GM23248 (cell line): ENCODE measurements around the gene PRKCB. TPM values are rescaled to one million over a fixed set of nuclear protein-coding genes. Genes with fewer than 3 reads are reported as not detected.
A peak's percentile ranks its signal among the peaks of the same experiment; 100 is the strongest.

ENCODE experiments used
- DNase-seq: peaks from one replicate; pipeline ENCODE4 v3.0.0-alpha.2; 2015
- H2AFZ ChIP-seq: fragments of 200-600 bp; sonication (generic); 2 replicates; pipeline ENCODE4 v1.6.1; 2016; ENCODE audit warnings: antibody characterized with exemption
- H3F3A ChIP-seq: fragments of 200-600 bp; sonication (generic); 2 replicates; pipeline ENCODE4 v1.6.1; 2016; ENCODE audit warnings: mild to moderate bottlenecking, antibody characterized with exemption, mixed run types; ENCODE audit not compliant: insufficient read depth
- H3K27ac ChIP-seq: fragments of 200-600 bp; sonication (generic); 2 replicates; pipeline ENCODE4 v1.5.1; 2016; ENCODE audit warnings: mild to moderate bottlenecking
- H3K27me3 ChIP-seq: fragments of 200-600 bp; sonication (generic); replicated peaks from 2 replicates; pipeline ENCODE4 v1.6.1; 2016; ENCODE audit warnings: mild to moderate bottlenecking; ENCODE audit not compliant: insufficient read depth
- H3K36me3 ChIP-seq: fragments of 200-600 bp; sonication (generic); 2 replicates; pipeline ENCODE4 v1.6.1; 2016; ENCODE audit warnings: low read depth, mild to moderate bottlenecking
- H3K4me1 ChIP-seq: fragments of 200-600 bp; sonication (generic); 2 replicates; pipeline ENCODE4 v1.6.1; 2016; ENCODE audit warnings: mild to moderate bottlenecking; ENCODE audit not compliant: insufficient read depth
- H3K4me2 ChIP-seq: fragments of 200-600 bp; sonication (generic); one replicate; pipeline ENCODE4 v1.6.1; 2016; ENCODE audit warnings: mild to moderate bottlenecking; ENCODE audit not compliant: unreplicated experiment
- H3K4me3 ChIP-seq: fragments of 200-600 bp; sonication (generic); 2 replicates; pipeline ENCODE4 v1.5.1; 2016; ENCODE audit warnings: mild to moderate bottlenecking
- H3K79me2 ChIP-seq: fragments of 200-600 bp; sonication (generic); 2 replicates; pipeline ENCODE4 v1.6.1; 2016; ENCODE audit warnings: mild to moderate bottlenecking; ENCODE audit not compliant: insufficient read depth
- H3K9ac ChIP-seq: fragments of 200-600 bp; sonication (generic); 2 replicates; pipeline ENCODE4 v1.6.1; 2016; ENCODE audit warnings: mild to moderate bottlenecking
- H3K9me2 ChIP-seq: fragments of 200-600 bp; sonication (generic); 2 replicates; pipeline ENCODE4 v1.6.1; 2016; ENCODE audit warnings: mixed run types, mild to moderate bottlenecking, moderate library complexity; ENCODE audit not compliant: insufficient read depth
- H3K9me3 ChIP-seq: fragments of 200-600 bp; sonication (generic); one replicate; pipeline ENCODE4 v1.6.1; 2017; ENCODE audit warnings: low read depth
- H4K20me1 ChIP-seq: fragments of 200-600 bp; sonication (generic); 2 replicates; pipeline ENCODE4 v1.6.0; 2016; ENCODE audit not compliant: insufficient read depth
- EZH2 ChIP-seq: fragments of 200-600 bp; sonication (generic); IDR thresholded peaks from 2 replicates; pipeline ENCODE4 v1.6.1; 2018; ENCODE audit warnings: antibody characterized with exemption, mild to moderate bottlenecking; ENCODE audit not compliant: insufficient read depth, poor library complexity, severe bottlenecking
- EZH2phosphoT487 ChIP-seq: fragments of 200-600 bp; sonication (generic); IDR thresholded peaks from 2 replicates; pipeline ENCODE4 v1.6.1; 2018; ENCODE audit warnings: antibody characterized with exemption, moderate library complexity, mild to moderate bottlenecking, low read depth; ENCODE audit not compliant: insufficient read depth
- WGBS, 2 experiments: methylation state at CpG; one replicate each; pipeline ENCODE4 v1.1.6; 2015 to 2017; ENCODE audit warnings: low lambda C conversion rate in 2 of 2, low coverage in 1 of 2; ENCODE audit errors: missing lambda C conversion rate in 2 of 2; 5-methylcytosine and 5-hydroxymethylcytosine counted together
- in situ Hi-C: fragments of 300-500 bp; cut with MboI; formaldehyde crosslinking; loops from 2 replicates; pipeline ENCODE4 v1.15.0; 2020
- polyA plus RNA-seq: library from polyadenylated mRNA; unstranded; fragments of >200 nt; fragmentation: Nextera tagmentation; extraction: Ambion mirVana; gene quantifications from 2 replicates; pipeline ENCODE4 v1.2.1, GENCODE V29; 2016
- total RNA-seq: library from RNA; depleted of rRNA; stranded (reverse); fragments of >200 nt; shearing (Covaris generic); gene quantifications from 2 replicates; pipeline ENCODE4 v1.2.3, GENCODE V29; 2014

PRKCB gene
- total and polyA plus RNA-seq, 2 experiments from 2014 or later = not detected

DNA sequence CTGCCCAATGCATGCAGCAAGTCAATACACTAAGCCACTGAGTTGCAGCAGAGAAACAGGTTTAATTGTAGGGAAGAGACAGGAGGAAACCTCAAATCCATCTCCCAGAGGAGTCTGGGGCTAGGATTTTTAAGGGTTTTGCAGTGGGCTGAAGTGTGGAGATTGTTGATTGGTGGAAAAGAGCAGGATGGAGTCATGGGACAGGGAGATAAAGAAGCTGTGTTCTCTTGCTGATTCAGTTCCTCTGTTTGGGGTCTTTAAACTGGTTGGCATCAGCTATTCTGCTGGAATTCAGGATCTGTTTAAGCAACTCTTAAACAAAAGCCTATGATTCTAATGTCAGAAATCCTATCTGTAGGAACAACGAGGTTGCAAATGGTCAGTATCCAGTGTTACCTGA, 239.5 kb downstream of the PRKCB start:
- in situ Hi-C loops = no loop called here
- Histone ChIP-seq H3K79me2 (no peaks in the 10 kb centered on the region), H3K4me2 (no peak overlapping the region), H3K9me3 (no peaks in the 10 kb centered on the region), H3K4me3 (no peak overlapping the region), H4K20me1 (no peaks in the 10 kb centered on the region), H3K9ac (no peak overlapping the region), H3K4me1 (no peaks in the 10 kb centered on the region), H3F3A (no peaks in the 10 kb centered on the region), H2AFZ (no peak overlapping the region), H3K36me3 (no peaks in the 10 kb centered on the region), H3K27me3 (no peaks in the 10 kb centered on the region), H3K27ac (no peak overlapping the region), H3K9me2 (no peaks in the 10 kb centered on the region)
- DNase-seq = no peak
- no peak for TF ChIP-seq EZH2phosphoT487
- TF ChIP-seq EZH2 = no peak
- 0 to 10% methylated on average over 1 of the region's 1 CpG for WGBS, 2 experiments

- Histone ChIP-seq H3K36me3 (no peaks in the 10 kb centered on the region), H3K27me3 (no peaks in the 10 kb centered on the region), H3K79me2 (no peaks in the 10 kb centered on the region), H2AFZ (no peak overlapping the region), H3F3A (no peaks in the 10 kb centered on the region), H3K4me2 (no peak overlapping the region), H3K4me3 (no peak overlapping the region), H3K4me1 (no peaks in the 10 kb centered on the region), H4K20me1 (no peaks in the 10 kb centered on the region), H3K9me2 (no peaks in the 10 kb centered on the region), H3K9ac (no peak overlapping the region), H3K27ac (no peak overlapping the region), H3K9me3 (no peaks in the 10 kb centered on the region)
- DNase-seq = peak; percentile 2
- in situ Hi-C loops = no loop called here
- TF ChIP-seq EZH2phosphoT487 = no peak
- TF ChIP-seq EZH2 = no peak
- WGBS, 2 experiments = 2 to 4% methylated on average over 6 of the region's 6 CpGs
Observed at GRCh38 chr16:24075931-24076716, 240.3 kb downstream of the PRKCB start.

GRCh38 chr16:24077292-24077691, 241.5 kb downstream of the PRKCB start:
- Histone ChIP-seq H3K4me3 (no peak overlapping the region), H3F3A (no peaks in the 10 kb centered on the region), H3K4me2 (no peak overlapping the region), H3K9me2 (no peaks in the 10 kb centered on the region), H3K79me2 (no peaks in the 10 kb centered on the region), H3K9ac (no peak overlapping the region), H3K27ac (no peak overlapping the region), H3K36me3 (no peaks in the 10 kb centered on the region), H4K20me1 (no peaks in the 10 kb centered on the region), H3K4me1 (no peaks in the 10 kb centered on the region), H2AFZ (no peak overlapping the region), H3K27me3 (no peaks in the 10 kb centered on the region), H3K9me3 (no peaks in the 10 kb centered on the region)
- in situ Hi-C loops = no loop called here
- TF ChIP-seq EZH2phosphoT487 (no peak), EZH2 (no peak)
- DNase-seq = no peak
- WGBS, 2 experiments = 7% methylated on average over 1 of the region's 1 CpG

DNA sequence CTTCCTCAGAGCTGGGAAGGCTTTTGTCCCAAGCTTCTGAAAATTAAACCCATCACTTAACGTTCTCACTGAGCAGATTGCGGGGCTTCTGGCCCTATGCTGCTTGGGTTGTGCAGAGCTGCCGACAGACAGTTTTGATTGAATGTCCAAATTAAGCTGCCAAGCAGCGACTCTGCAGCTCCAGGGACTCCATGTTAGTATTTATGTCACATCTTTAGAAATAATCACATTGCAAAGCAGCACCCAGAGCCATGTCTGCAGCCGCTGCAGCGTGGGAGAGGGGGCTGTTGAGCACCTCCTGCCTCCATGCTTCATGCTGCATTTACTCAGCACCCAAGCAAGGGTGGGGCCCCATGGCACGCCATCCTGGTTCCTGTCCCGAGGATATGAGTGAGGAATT, 242.2 kb downstream of the PRKCB start:
- TF ChIP-seq EZH2 (no peak), EZH2phosphoT487 (no peak)
- H3K4me1 ChIP-seq = no peaks in the 10 kb centered on the region
- WGBS, 2 experiments = 3% methylated on average over 8 of the region's 8 CpGs
- H3K9ac ChIP-seq = no peak overlapping the region
- H3K9me3 ChIP-seq = no peaks in the 10 kb centered on the region
- H3K9me2 ChIP-seq = no peaks in the 10 kb centered on the region
- H3K4me3 ChIP-seq = no peak overlapping the region
- no peaks in the 10 kb centered on the region for H4K20me1 ChIP-seq
- H3K27me3 ChIP-seq = no peaks in the 10 kb centered on the region
- no peaks in the 10 kb centered on the region for H3F3A ChIP-seq
- in situ Hi-C loops = no loop called here
- no peak overlapping the region for H3K27ac ChIP-seq
- H3K79me2 ChIP-seq = no peaks in the 10 kb centered on the region
- H2AFZ ChIP-seq = no peak overlapping the region
- H3K36me3 ChIP-seq = no peaks in the 10 kb centered on the region
- H3K4me2 ChIP-seq = no peak overlapping the region
- no peak for DNase-seq
